ENCODE results near the gene PURB. TPM values are rescaled to one million over a fixed set of nuclear protein-coding genes. Genes with fewer than 3 reads are reported as not detected.

PURB gene
- total RNA-seq, 1 donor: 27.2 TPM

GRCh38 chr7:44894888-44895580 is 9.7 kb upstream of the PURB start:
- DNase-seq (ENCODE audit: low read depth): no peak
- no peak overlapping the region for H3K4me3 ChIP-seq (ENCODE audit: low read depth, low read length)
- no peak for TF ChIP-seq CTCF (IDR thresholded peaks at IDR 0.05; ENCODE audit: insufficient read depth, low read length)

GRCh38 chr7:44893710-44894234 is 8.4 kb upstream of the PURB start:
- H3K4me3 ChIP-seq (ENCODE audit: low read depth, low read length): no peak overlapping the region
- TF ChIP-seq CTCF (IDR thresholded peaks at IDR 0.05; ENCODE audit: insufficient read depth, low read length): no peak
- DNase-seq (ENCODE audit: low read depth): peak; percentile 11

GRCh38 chr7:44891791-44892190 is 6.5 kb upstream of the PURB start:
- no peak for DNase-seq (ENCODE audit: low read depth)
- no peak overlapping the region for H3K4me3 ChIP-seq (ENCODE audit: low read depth, low read length)
- no peak for TF ChIP-seq CTCF (IDR thresholded peaks at IDR 0.05; ENCODE audit: insufficient read depth, low read length)

- DNase-seq (ENCODE audit: low read depth): no peak
- no peak for TF ChIP-seq CTCF (IDR thresholded peaks at IDR 0.05; ENCODE audit: insufficient read depth, low read length)
- H3K4me3 ChIP-seq (ENCODE audit: low read depth, low read length): no peak overlapping the region
These were observed 6.0 kb upstream of the PURB start for GRCh38 chr7:44891372-44891771.

GRCh38 chr7:44889086-44889781 is 3.9 kb upstream of the PURB start:
- no peak for DNase-seq (ENCODE audit: low read depth)
- no peak for TF ChIP-seq CTCF (IDR thresholded peaks at IDR 0.05; ENCODE audit: insufficient read depth, low read length)

GRCh38 chr7:44887293-44887692 is 2.0 kb upstream of the PURB start:
- no peak for TF ChIP-seq CTCF (IDR thresholded peaks at IDR 0.05; ENCODE audit: insufficient read depth, low read length)
- DNase-seq (ENCODE audit: low read depth): no peak
- no peak overlapping the region for H3K4me3 ChIP-seq (ENCODE audit: low read depth, low read length)

More at GRCh38 chr7:44889086-44889781, 3.9 kb upstream of the PURB start:
- no peak overlapping the region for H3K4me3 ChIP-seq (ENCODE audit: low read depth, low read length)

Measured in fibroblast of the aortic adventitia (primary cell).